ENCODE measurements around the gene EMILIN1.
A peak's percentile ranks its signal among the peaks of the same experiment; 100 is the strongest.
"Not testable (repeated sequence)": the region's sequence is repeated elsewhere in the genome, so short reads cannot be mapped to it uniquely, and the experiment has no call there.

EMILIN1 gene

GRCh38 chr2:27095745-27096651 is 17.6 kb downstream of the EMILIN1 start:
- peak; percentile 29 to 39 for DNase-seq

GRCh38 chr2:27096748-27097297 is 18.4 kb downstream of the EMILIN1 start:
- DNase-seq = no peak

GRCh38 chr2:27097341-27097740 is 18.9 kb downstream of the EMILIN1 start:
- no peak for DNase-seq

GRCh38 chr2:27099334-27099955 is 21.0 kb downstream of the EMILIN1 start:
- DNase-seq = no peak

GRCh38 chr2:27100036-27100435 is 21.6 kb downstream of the EMILIN1 start:
- no peak for DNase-seq

- no peak for DNase-seq
Measured at GRCh38 chr2:27102329-27102728, 23.9 kb downstream of the EMILIN1 start.

GRCh38 chr2:27105981-27106380 is 27.6 kb downstream of the EMILIN1 start:
- no peak for DNase-seq

- DNase-seq = no peak
Measured at GRCh38 chr2:27108221-27108620, 29.8 kb downstream of the EMILIN1 start.

- no peak for DNase-seq
Measured at GRCh38 chr2:27109083-27109482, 30.7 kb downstream of the EMILIN1 start.

- not testable (repeated sequence) for DNase-seq
Measured at GRCh38 chr2:27110603-27111352, 32.4 kb downstream of the EMILIN1 start.

- DNase-seq = not testable (repeated sequence)
Measured at GRCh38 chr2:27111392-27112078, 33.1 kb downstream of the EMILIN1 start.

GRCh38 chr2:27115519-27115918 is 37.1 kb downstream of the EMILIN1 start:
- DNase-seq = no peak

- no peak for DNase-seq
Measured at GRCh38 chr2:27117995-27118524, 39.6 kb downstream of the EMILIN1 start.

GRCh38 chr2:27118525-27119329 is 40.3 kb downstream of the EMILIN1 start, which contains the start of gene CGREF1:
Gene CGREF1 (minus strand): TSS chr2:27119128. CDS start chr2:27104366, 14,762 bp downstream.
- peak; percentile 27 to 29 for DNase-seq

- not testable (repeated sequence) for DNase-seq
Measured at GRCh38 chr2:27119330-27119670, 40.9 kb downstream of the EMILIN1 start.

- DNase-seq = no peak
Measured at GRCh38 chr2:27121906-27122305, 43.5 kb downstream of the EMILIN1 start.

- DNase-seq = no peak
Measured at GRCh38 chr2:27122791-27123190, 44.4 kb downstream of the EMILIN1 start.

- DNase-seq = peak; percentile 46 to 65
Measured at GRCh38 chr2:27123302-27124150, 45.1 kb downstream of the EMILIN1 start, which contains the start of gene ABHD1. Gene ABHD1 (plus strand): TSS chr2:27123815. CDS start chr2:27123949, 134 bp downstream.

GRCh38 chr2:27125104-27125503 is 46.7 kb downstream of the EMILIN1 start:
- DNase-seq = no peak

- DNase-seq = no peak
Measured at GRCh38 chr2:27126252-27126710, 47.9 kb downstream of the EMILIN1 start.

All from stimulated activated CD4-positive, alpha-beta T cell treated with anti-CD3 and anti-CD28 coated beads, Interleukin-4, amount 100 ng/mL, for 4 hours (primary cell).